ENCODE data around the gene PLPP2. TPM values are rescaled to one million over a fixed set of nuclear protein-coding genes. Genes with fewer than 3 reads are reported as not detected.

Gene PLPP2
- total RNA-seq, 3 donors from 2014 or later, result 0.40 to 0.63 (median 0.61) TPM

DNA sequence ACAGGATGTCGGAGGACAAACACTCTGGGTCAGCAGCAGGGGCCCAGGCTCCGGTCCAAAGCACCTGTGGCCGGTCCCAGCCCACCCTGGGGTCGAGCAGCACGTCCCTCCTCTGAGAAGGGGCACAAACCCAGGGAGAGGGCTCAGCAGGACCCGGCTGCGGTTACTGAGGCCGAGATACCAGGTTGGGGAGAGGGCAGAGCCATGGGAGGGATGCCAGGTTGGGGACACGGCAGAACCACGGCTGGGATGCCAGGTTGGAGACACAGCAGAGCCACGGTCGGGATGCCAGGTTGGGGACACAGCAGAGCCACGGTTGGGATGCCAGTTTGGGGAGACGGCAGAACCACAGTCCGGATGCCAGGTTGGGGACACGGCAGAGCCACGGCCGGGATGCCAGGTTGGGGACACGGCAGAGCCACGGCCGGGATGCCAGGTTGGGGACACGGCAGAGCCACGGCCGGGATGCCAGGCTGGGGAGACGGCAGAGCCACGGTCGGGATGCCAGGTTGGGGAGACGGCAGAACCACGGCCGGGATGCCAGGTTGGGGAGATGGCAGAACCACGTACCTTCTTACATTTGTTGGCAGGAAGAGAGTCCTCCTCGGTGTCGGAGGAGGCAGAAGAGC, 34.8 kb upstream of the PLPP2 start:
- Mint-ChIP-seq H3K27me3 (ENCODE audit: low read depth) (no peaks in the 10 kb centered on the region), H3K36me3 (ENCODE audit: insufficient read depth) (peaks cover 34% of the 10 kb centered on the region), H3K4me3 (no peak overlapping the region), H3K4me1 (ENCODE audit: low read depth) (no peaks in the 10 kb centered on the region), H3K9me3 (peaks cover 9% of the 10 kb centered on the region)
- DNase-seq, result no peak
- no peak for ATAC-seq

DNA sequence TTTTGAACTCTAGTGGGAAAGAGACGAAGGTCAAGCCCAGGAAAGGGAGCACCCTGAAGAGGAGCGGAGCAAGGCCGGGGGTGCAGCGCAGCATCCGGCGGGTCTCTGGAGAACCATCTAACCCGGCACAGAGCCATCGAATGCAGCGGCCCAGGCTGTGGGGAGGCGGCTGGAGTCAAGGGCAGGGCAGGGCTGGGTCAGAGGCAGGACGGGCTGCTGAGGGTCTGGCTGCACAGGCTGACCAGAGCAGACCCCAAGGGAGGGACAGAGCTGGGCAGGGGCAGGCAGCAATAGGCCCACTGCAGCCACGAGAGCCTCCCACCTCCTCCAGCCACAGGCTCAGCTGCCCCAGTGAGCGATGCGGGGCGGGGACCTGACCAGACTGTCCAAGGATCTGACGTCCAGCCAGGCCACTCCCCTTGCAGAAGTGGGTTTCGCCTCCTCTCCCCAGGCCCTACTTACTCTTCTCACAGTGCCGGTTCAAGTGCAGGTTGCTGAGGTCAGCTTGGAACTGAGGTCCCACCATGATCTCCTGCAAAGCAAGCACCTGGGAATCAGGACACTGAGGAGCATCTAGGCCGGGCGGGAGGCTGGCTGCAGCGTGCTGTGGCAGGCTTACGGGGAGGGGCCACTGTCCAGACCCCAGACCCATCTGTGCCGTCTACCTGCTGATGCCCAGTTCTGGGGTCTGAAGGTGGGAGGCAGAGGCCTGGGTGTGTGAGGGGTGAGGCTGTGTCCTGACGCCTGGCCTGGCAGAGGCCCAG, 34.2 kb upstream of the PLPP2 start:
- H3K4me1 Mint-ChIP-seq (ENCODE audit: low read depth), result no peaks in the 10 kb centered on the region
- H3K36me3 Mint-ChIP-seq (ENCODE audit: insufficient read depth), result peaks cover 33% of the 10 kb centered on the region

DNA sequence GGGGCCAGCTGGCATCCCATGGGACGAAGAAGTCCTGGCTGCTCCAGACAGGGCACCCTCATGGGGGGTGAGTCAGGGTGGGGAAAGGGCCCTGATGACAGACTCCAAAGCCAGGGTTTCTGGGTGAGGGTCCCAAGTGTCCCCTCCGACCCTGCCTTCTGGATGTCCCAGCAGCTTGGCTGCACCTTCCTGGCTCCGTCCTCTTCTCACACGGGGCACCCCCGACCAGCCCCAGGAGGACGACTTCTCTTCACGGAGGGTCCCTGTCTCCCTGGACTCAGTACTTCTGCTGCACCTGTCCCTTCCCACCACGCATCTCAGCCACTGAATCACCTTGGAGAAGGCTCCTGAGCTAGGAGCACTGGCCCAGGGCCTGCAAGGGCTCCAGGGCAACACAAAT, 33.5 kb upstream of the PLPP2 start:
- ATAC-seq (no peak), DNase-seq (no peak)
- H3K9me3 Mint-ChIP-seq, result peaks cover 9% of the 10 kb centered on the region
- H3K27me3 Mint-ChIP-seq (ENCODE audit: low read depth), result no peaks in the 10 kb centered on the region
- H3K4me1 Mint-ChIP-seq (ENCODE audit: low read depth), result no peaks in the 10 kb centered on the region
- no peak overlapping the region for H3K4me3 Mint-ChIP-seq
- H3K36me3 Mint-ChIP-seq (ENCODE audit: insufficient read depth), result peaks cover 34% of the 10 kb centered on the region

More for the DNA sequence above, 34.2 kb upstream of the PLPP2 start:
- H3K9me3 Mint-ChIP-seq, result peaks cover 9% of the 10 kb centered on the region
- DNase-seq (no peak), ATAC-seq (no peak)
- no peak overlapping the region for H3K4me3 Mint-ChIP-seq
- H3K27me3 Mint-ChIP-seq (ENCODE audit: low read depth), result no peaks in the 10 kb centered on the region

DNA sequence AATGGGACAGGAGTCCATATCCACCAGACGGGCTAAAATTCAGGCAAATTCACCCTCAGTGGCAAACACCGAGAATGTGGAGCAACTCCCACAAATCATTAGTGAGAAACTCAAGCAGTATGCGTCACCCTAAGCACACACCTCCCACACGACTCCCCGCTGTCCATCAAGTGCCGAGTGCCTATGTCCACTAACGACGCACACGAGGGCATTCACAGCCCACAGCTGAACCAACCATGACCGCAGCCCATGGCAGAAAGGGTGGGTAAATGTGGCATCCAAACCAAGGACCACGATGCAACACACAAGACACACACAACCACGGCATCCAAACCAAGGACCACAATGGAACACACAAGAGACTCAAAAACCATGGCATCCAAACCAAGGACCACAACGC, 31.4 kb upstream of the PLPP2 start:
- Mint-ChIP-seq H3K9me3 (no peaks in the 10 kb centered on the region), H3K27me3 (ENCODE audit: low read depth) (no peaks in the 10 kb centered on the region), H3K4me1 (ENCODE audit: low read depth) (no peaks in the 10 kb centered on the region), H3K36me3 (ENCODE audit: insufficient read depth) (peaks cover 22% of the 10 kb centered on the region), H3K4me3 (no peak overlapping the region)
- DNase-seq (no peak), ATAC-seq (no peak)

DNA sequence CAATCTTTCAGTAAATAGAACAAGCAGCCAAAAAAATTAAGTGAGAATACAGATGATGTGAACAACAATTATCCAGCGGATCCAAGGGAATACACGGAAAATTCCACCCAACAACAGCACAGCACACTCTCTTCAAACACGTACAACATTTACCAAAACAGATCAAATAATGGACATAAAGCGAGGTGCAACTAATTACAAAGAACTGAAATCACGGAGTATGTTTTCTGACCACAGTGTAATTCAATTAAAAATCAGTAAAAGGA, 27.2 kb upstream of the PLPP2 start:
- peaks cover 32% of the 10 kb centered on the region for H3K36me3 Mint-ChIP-seq (ENCODE audit: insufficient read depth)
- DNase-seq, result no peak
- H3K4me1 Mint-ChIP-seq (ENCODE audit: low read depth), result no peaks in the 10 kb centered on the region
- H3K9me3 Mint-ChIP-seq, result no peaks in the 10 kb centered on the region
- H3K4me3 Mint-ChIP-seq, result no peak overlapping the region
- ATAC-seq, result no peak
- H3K27me3 Mint-ChIP-seq (ENCODE audit: low read depth), result no peaks in the 10 kb centered on the region

DNA sequence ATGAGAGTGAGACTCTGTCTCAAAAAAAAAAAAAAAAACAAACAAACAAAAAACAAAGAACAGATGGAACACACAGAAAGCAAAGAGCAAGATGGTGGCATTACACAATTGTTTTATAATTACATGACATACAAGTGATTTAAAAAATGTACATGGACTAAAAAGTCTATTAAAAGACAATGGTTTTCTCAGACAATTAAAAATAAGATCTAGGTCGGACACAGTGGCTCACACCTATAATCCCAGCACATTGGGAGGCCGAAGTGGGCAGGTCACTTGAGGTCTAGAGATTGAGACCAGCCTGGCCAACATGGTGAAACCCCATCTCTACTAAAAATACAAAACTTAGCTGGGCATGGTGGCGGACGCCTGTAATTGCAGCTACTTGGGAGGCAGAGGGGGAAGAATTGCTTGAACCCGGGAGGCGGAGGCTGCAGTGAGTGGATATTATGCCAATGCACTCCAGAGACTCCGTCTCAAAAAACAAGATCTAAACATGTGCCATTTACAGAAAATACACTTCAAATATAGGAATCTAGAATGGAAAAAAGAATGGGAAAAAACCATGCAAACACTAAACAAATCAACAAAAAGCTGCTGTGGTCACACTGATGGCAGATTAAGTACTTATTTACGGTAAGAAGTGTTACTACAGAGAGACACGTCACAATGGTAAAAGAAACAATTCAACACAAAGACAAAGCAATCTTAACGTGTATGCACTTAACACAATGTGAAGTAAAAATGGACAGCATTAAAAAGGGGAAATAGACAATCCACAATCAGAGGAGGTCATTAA, 26.7 kb upstream of the PLPP2 start:
- H3K9me3 Mint-ChIP-seq, result no peaks in the 10 kb centered on the region
- no peaks in the 10 kb centered on the region for H3K27me3 Mint-ChIP-seq (ENCODE audit: low read depth)
- no peak overlapping the region for H3K4me3 Mint-ChIP-seq
- no peak for ATAC-seq
- peaks cover 33% of the 10 kb centered on the region for H3K36me3 Mint-ChIP-seq (ENCODE audit: insufficient read depth)
- no peak for DNase-seq
- H3K4me1 Mint-ChIP-seq (ENCODE audit: low read depth), result no peaks in the 10 kb centered on the region

DNA sequence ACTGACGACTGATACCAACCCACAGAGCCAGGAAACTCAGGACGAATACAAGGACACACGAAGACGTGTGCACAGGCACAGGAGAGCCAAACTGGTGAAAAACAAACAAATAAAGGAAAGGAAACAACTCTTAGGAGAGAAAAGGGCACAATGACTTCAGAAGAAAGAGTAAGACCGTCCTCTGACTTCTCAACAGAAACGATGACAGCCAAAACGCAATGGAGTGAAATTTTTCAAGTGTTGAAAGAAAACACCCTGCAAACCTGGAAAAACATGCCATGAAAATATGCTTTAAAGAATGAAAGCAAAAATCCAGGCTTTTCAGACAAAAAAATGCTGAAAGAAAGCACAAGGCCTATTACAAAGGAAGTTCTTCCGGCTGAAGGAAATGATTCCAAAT, 24.6 kb upstream of the PLPP2 start:
- no peak overlapping the region for H3K4me3 Mint-ChIP-seq
- H3K27me3 Mint-ChIP-seq (ENCODE audit: low read depth), result no peaks in the 10 kb centered on the region
- no peaks in the 10 kb centered on the region for H3K9me3 Mint-ChIP-seq
- ATAC-seq (no peak), DNase-seq (no peak)
- no peaks in the 10 kb centered on the region for H3K4me1 Mint-ChIP-seq (ENCODE audit: low read depth)
- H3K36me3 Mint-ChIP-seq (ENCODE audit: insufficient read depth), result peaks cover 37% of the 10 kb centered on the region

DNA sequence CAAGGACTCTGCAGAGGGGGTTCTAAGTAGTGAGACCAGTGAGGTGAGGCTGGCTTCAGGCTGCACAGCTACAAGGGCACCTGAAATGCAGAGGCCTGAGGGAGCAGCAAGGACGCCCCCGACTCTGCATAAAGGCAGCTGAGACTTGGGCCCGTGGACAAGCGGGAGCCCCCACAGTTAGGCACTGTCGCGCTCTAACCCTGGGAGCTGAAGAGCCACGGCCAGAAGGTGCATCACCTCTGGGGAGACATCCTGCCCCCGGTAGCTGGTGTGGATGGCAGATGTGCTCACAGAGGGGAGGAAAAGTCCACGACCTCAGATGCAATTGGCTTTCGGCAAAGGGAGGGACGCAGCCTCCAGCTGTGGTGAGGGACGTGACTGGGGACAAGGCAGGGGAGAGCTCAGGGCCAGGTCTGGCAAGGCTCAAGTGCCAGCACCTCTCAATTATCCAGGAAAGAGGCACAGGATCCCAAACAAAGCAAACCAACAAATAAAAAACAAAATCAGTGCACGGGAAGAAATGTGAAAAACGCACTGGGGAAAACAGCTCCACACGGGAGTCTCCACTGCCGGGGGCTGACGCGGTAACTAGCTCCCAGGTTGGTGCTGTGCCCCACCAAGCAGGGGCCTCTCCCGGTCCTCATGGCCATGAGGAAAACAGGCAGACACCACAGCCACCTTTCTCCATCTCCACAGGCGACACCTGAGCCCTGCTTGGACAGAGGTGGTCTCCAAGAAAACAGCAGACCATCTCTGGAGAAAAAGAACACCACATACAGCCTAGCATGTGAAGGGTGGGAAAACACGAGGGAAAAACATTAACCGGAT, 23.0 kb upstream of the PLPP2 start:
- no peak for DNase-seq
- Mint-ChIP-seq H3K4me3 (no peak overlapping the region), H3K27me3 (ENCODE audit: low read depth) (no peaks in the 10 kb centered on the region), H3K4me1 (ENCODE audit: low read depth) (no peaks in the 10 kb centered on the region), H3K36me3 (ENCODE audit: insufficient read depth) (peaks cover 33% of the 10 kb centered on the region), H3K9me3 (no peaks in the 10 kb centered on the region)
- no peak for ATAC-seq

DNA sequence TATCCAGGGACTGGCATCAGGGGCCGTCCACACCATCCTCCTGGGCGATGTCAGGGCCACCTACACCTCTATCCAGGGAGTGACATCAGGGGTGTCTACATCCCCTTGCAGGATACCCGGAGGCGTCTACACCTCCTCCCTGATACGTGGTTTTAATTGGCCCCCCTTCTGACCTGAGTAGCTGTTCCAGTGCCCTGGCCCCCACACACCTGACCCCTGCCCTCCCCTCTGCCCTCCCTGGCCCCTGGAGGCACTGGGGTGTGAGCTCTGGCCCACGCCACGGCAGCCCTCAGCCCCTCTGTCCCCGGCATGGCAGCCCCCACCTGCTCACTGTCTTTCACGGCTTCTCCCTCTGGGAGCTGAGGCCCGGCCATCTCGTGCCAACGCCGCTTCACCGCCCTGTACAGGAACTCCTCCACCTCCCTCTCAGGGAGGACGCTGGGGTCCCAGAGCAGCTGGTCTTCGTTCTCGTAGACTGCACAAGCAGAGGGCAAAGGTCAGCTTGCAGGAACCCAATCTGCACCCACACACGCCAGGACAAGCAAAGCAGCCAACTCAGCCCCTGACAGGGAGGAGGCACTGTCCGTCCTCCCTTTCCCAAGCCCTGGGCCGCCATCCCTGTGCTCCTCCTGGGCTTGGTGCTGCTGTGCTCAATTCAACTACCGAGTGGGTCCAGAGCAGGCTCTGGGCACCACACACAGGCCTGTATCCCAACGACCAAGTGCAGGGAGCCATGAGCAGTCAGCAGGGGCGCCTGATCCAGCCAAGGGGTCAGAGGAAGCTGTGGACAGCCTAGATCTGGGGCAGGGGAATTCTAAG, 22.2 kb upstream of the PLPP2 start:
- ATAC-seq (no peak), DNase-seq (no peak)
- H3K36me3 Mint-ChIP-seq (ENCODE audit: insufficient read depth), result peaks cover 31% of the 10 kb centered on the region
- H3K27me3 Mint-ChIP-seq (ENCODE audit: low read depth), result no peaks in the 10 kb centered on the region
- H3K4me1 Mint-ChIP-seq (ENCODE audit: low read depth), result no peaks in the 10 kb centered on the region
- no peaks in the 10 kb centered on the region for H3K9me3 Mint-ChIP-seq
- H3K4me3 Mint-ChIP-seq, result no peak overlapping the region

DNA sequence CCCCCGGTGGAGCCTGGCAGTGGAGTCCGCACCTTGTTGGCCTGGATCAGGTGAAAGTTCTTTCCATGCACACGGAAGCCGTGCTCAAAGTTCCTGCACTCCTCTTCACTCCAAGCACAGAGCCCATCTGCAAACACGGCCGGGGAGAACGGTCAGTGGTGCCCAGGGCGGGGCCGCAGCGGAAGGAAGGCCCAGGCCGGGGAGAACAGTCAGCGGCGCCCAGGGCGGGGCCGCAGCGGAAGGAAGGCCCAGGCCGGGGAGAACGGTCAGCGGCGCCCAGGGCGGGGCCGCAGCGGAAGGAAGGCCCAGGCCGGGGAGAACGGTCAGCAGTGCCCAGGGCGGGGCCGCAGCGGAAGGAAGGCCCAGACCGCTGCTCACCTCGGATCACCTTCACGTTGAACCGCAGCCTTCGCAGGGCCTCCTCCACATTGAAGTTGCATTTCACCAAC, 20.6 kb upstream of the PLPP2 start:
- H3K27me3 Mint-ChIP-seq (ENCODE audit: low read depth), result no peaks in the 10 kb centered on the region
- no peaks in the 10 kb centered on the region for H3K4me1 Mint-ChIP-seq (ENCODE audit: low read depth)
- DNase-seq, result no peak
- peaks cover 27% of the 10 kb centered on the region for H3K36me3 Mint-ChIP-seq (ENCODE audit: insufficient read depth)
- no peak for ATAC-seq
- no peaks in the 10 kb centered on the region for H3K9me3 Mint-ChIP-seq
- H3K4me3 Mint-ChIP-seq, result no peak overlapping the region

DNA sequence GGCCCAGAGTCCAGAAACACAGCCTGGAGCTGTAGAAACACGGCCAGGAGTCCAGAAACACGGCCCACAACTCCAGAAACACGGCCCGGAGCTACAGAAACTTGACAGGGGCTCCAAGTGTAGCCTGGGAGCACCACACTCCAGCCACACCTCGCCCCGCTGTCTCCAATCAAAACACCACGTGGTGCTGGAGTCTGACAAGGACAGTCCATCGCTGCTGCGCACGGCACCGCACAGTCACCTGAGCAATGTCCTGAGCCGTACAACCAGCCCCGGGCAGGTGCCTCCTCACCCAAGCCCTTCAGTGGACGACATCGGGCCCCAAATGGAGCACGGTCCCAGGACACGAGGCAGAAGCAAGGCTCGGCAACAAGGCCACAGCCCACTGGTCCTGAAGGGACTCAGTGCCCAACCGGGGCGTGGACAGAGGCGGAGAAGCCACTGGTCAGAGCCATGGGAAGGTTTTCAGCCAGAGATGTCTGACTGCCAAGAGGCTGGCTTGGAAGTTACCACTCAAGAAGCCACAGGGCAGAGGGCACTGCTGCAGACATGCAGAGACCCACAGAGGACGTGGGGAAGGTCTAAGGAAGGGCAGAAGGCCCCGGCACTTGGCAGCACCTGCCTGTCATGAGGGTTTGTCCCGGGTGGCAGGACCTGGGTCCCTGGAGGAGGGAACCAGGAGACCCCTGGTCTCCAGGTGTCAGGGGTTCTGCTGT, 19.7 kb upstream of the PLPP2 start:
- ATAC-seq (no peak), DNase-seq (no peak)
- Mint-ChIP-seq H3K27me3 (ENCODE audit: low read depth) (no peaks in the 10 kb centered on the region), H3K4me3 (no peak overlapping the region), H3K9me3 (no peaks in the 10 kb centered on the region), H3K4me1 (ENCODE audit: low read depth) (no peaks in the 10 kb centered on the region), H3K36me3 (ENCODE audit: insufficient read depth) (peaks cover 26% of the 10 kb centered on the region)

DNA sequence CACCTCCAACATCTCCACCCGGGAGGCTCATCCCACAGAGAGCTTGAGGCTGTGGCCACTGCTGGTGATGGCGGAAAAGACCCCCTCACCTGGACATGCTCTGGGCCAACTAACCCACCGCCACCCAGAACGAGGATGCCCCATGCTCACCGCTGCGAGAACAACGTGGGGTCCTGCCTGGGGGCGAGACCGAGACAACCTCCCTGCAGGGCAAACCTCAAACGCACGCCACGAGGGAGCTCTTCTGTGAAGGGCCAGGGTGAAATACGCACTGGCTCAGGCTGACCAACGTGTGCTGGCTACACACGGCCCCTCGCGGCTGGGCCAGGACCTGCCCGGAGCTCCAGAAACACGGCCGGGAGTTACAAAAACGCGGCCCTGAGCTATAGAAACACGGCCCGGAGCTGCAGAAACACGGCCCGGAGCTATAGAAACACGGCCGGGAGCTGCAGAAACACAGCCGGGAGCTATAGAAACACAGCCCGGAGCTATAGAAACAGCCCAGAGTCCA, 19.0 kb upstream of the PLPP2 start:
- H3K27me3 Mint-ChIP-seq (ENCODE audit: low read depth), result no peaks in the 10 kb centered on the region
- H3K36me3 Mint-ChIP-seq (ENCODE audit: insufficient read depth), result peaks cover 23% of the 10 kb centered on the region
- no peaks in the 10 kb centered on the region for H3K4me1 Mint-ChIP-seq (ENCODE audit: low read depth)
- DNase-seq (no peak), ATAC-seq (no peak)
- H3K4me3 Mint-ChIP-seq, result no peak overlapping the region
- no peaks in the 10 kb centered on the region for H3K9me3 Mint-ChIP-seq

DNA sequence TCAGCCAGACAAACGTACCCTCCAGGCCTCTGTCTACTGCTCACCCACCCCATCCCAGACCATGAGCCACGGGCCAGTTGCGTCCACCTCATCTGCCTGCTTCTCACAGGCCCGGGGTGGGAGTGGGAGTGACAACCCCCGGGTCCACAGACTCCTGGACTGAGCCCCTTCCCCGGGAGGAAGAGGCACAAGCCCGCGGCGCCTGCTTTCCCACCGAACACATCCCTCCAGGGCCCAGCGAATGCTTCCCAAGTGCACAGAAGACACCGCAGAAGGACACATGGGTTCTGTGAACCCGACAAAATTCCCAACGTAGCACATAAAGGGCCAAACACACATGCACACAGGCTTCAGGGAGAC, 18.0 kb upstream of the PLPP2 start:
- ATAC-seq (no peak), DNase-seq (no peak)
- H3K4me3 Mint-ChIP-seq, result no peak overlapping the region
- no peaks in the 10 kb centered on the region for H3K9me3 Mint-ChIP-seq
- H3K36me3 Mint-ChIP-seq (ENCODE audit: insufficient read depth), result peaks cover 28% of the 10 kb centered on the region
- no peaks in the 10 kb centered on the region for H3K27me3 Mint-ChIP-seq (ENCODE audit: low read depth)
- H3K4me1 Mint-ChIP-seq (ENCODE audit: low read depth), result no peaks in the 10 kb centered on the region

Measured in activated T-cell treated with anti-CD3 and anti-CD28 coated beads, Interleukin-2, amount 50 U/mL, for 4 hours (primary cell).